IPS-20b (cell line): ENCODE data around the gene IQCM.

Source experiments
- H3K27ac ChIP-seq: one replicate; pipeline ENCODE4 v1.5.1; 2013; ENCODE audit warnings: low read length
- H3K27me3 ChIP-seq: 2 replicates; pipeline ENCODE4 v1.6.1; 2013; ENCODE audit warnings: mild to moderate bottlenecking, low read length, inconsistent platforms; ENCODE audit not compliant: insufficient read depth
- H3K36me3 ChIP-seq: 2 replicates; pipeline ENCODE4 v1.6.1; 2013; ENCODE audit warnings: low read depth, mild to moderate bottlenecking, inconsistent platforms, low read length, moderate library complexity; ENCODE audit not compliant: insufficient read depth
- H3K4me1 ChIP-seq: 2 replicates; pipeline ENCODE4 v1.6.1; 2013; ENCODE audit warnings: mild to moderate bottlenecking, control low read depth, inconsistent platforms, low read length, moderate library complexity; ENCODE audit not compliant: insufficient read depth
- H3K4me3 ChIP-seq: 2 replicates; pipeline ENCODE4 v1.5.1; 2013; ENCODE audit warnings: mild to moderate bottlenecking, low read length, inconsistent platforms
- H3K9ac ChIP-seq: 2 replicates; pipeline ENCODE4 v1.6.1; 2013; ENCODE audit warnings: low read depth, mild to moderate bottlenecking, inconsistent platforms, low read length, moderate library complexity
- H3K9me3 ChIP-seq: 2 replicates; pipeline ENCODE4 v1.6.1; 2013; ENCODE audit warnings: mild to moderate bottlenecking, low read depth, low read length, inconsistent platforms; ENCODE audit not compliant: insufficient read depth

The IQCM gene

GRCh38 chr4:149409555-149409962 is 406.1 kb downstream of the IQCM start:
- Histone ChIP-seq H3K36me3 (no peaks in the 10 kb centered on the region), H3K9ac (no peak overlapping the region), H3K4me3 (no peak overlapping the region), H3K27ac (no peak overlapping the region), H3K4me1 (no peaks in the 10 kb centered on the region), H3K27me3 (no peaks in the 10 kb centered on the region), H3K9me3 (no peaks in the 10 kb centered on the region)

- Histone ChIP-seq H3K4me3 (no peak overlapping the region), H3K36me3 (no peaks in the 10 kb centered on the region), H3K4me1 (no peaks in the 10 kb centered on the region), H3K9me3 (no peaks in the 10 kb centered on the region), H3K27me3 (no peaks in the 10 kb centered on the region), H3K27ac (no peak overlapping the region), H3K9ac (no peak overlapping the region)
These were observed 406.5 kb downstream of the IQCM start for GRCh38 chr4:149409146-149409545.

GRCh38 chr4:149404143-149404542 is 411.5 kb downstream of the IQCM start:
- Histone ChIP-seq H3K4me3 (no peak overlapping the region), H3K4me1 (no peaks in the 10 kb centered on the region), H3K27me3 (no peaks in the 10 kb centered on the region), H3K36me3 (no peaks in the 10 kb centered on the region), H3K9me3 (no peaks in the 10 kb centered on the region), H3K9ac (no peak overlapping the region), H3K27ac (no peak overlapping the region)

- Histone ChIP-seq H3K36me3 (no peaks in the 10 kb centered on the region), H3K27ac (no peak overlapping the region), H3K9ac (no peak overlapping the region), H3K4me3 (no peak overlapping the region), H3K27me3 (no peaks in the 10 kb centered on the region), H3K4me1 (no peaks in the 10 kb centered on the region), H3K9me3 (no peaks in the 10 kb centered on the region)
These were observed 412.6 kb downstream of the IQCM start for GRCh38 chr4:149403081-149403480.

- Histone ChIP-seq H3K36me3 (no peaks in the 10 kb centered on the region), H3K4me3 (no peak overlapping the region), H3K27me3 (no peaks in the 10 kb centered on the region), H3K9me3 (no peaks in the 10 kb centered on the region), H3K4me1 (no peaks in the 10 kb centered on the region), H3K9ac (no peak overlapping the region), H3K27ac (no peak overlapping the region)
These were observed 416.6 kb downstream of the IQCM start for GRCh38 chr4:149398993-149399392.

- H3K36me3 ChIP-seq: no peaks in the 10 kb centered on the region
- no peak overlapping the region for H3K27ac ChIP-seq
- no peak overlapping the region for H3K4me3 ChIP-seq
- H3K27me3 ChIP-seq: no peaks in the 10 kb centered on the region
- no peak overlapping the region for H3K9ac ChIP-seq
- no peaks in the 10 kb centered on the region for H3K9me3 ChIP-seq
- H3K4me1 ChIP-seq: no peaks in the 10 kb centered on the region
These were observed 444.7 kb downstream of the IQCM start for GRCh38 chr4:149370785-149371420.

GRCh38 chr4:149370002-149370401 is 445.6 kb downstream of the IQCM start:
- no peak overlapping the region for H3K9ac ChIP-seq
- no peak overlapping the region for H3K4me3 ChIP-seq
- H3K36me3 ChIP-seq: no peaks in the 10 kb centered on the region
- no peaks in the 10 kb centered on the region for H3K27me3 ChIP-seq
- H3K27ac ChIP-seq: no peak overlapping the region
- no peaks in the 10 kb centered on the region for H3K9me3 ChIP-seq
- no peaks in the 10 kb centered on the region for H3K4me1 ChIP-seq

- Histone ChIP-seq H3K4me3 (no peak overlapping the region), H3K27ac (no peak overlapping the region), H3K36me3 (no peaks in the 10 kb centered on the region), H3K9me3 (no peaks in the 10 kb centered on the region; the same call in 1 of the 2 replicates), H3K27me3 (no peaks in the 10 kb centered on the region), H3K4me1 (no peaks in the 10 kb centered on the region), H3K9ac (no peak overlapping the region)
These were observed 462.4 kb downstream of the IQCM start for GRCh38 chr4:149353241-149353640.

GRCh38 chr4:149349541-149349940 is 466.1 kb downstream of the IQCM start:
- Histone ChIP-seq H3K9me3 (no peaks in the 10 kb centered on the region; the same call in 1 of the 2 replicates), H3K27ac (no peak overlapping the region), H3K4me3 (no peak overlapping the region), H3K9ac (no peak overlapping the region), H3K4me1 (no peaks in the 10 kb centered on the region), H3K27me3 (no peaks in the 10 kb centered on the region), H3K36me3 (no peaks in the 10 kb centered on the region)

- Histone ChIP-seq H3K27ac (no peak overlapping the region), H3K9me3 (no peaks in the 10 kb centered on the region), H3K27me3 (no peaks in the 10 kb centered on the region), H3K4me1 (no peaks in the 10 kb centered on the region), H3K9ac (no peak overlapping the region), H3K36me3 (no peaks in the 10 kb centered on the region), H3K4me3 (no peak overlapping the region)
These were observed 468.5 kb downstream of the IQCM start for GRCh38 chr4:149347139-149347538.

- Histone ChIP-seq H3K4me3 (no peak overlapping the region), H3K27ac (no peak overlapping the region), H3K9ac (no peak overlapping the region), H3K27me3 (no peaks in the 10 kb centered on the region), H3K36me3 (no peaks in the 10 kb centered on the region), H3K9me3 (no peaks in the 10 kb centered on the region), H3K4me1 (no peaks in the 10 kb centered on the region)
These were observed 470.2 kb downstream of the IQCM start for GRCh38 chr4:149345424-149345823.

GRCh38 chr4:149344436-149344835 is 471.2 kb downstream of the IQCM start:
- H3K9me3 ChIP-seq: no peaks in the 10 kb centered on the region
- H3K27me3 ChIP-seq: no peaks in the 10 kb centered on the region
- no peaks in the 10 kb centered on the region for H3K36me3 ChIP-seq
- H3K4me3 ChIP-seq: no peak overlapping the region
- no peaks in the 10 kb centered on the region for H3K4me1 ChIP-seq
- no peak overlapping the region for H3K27ac ChIP-seq
- no peak overlapping the region for H3K9ac ChIP-seq
